ENCODE results near the gene C10orf90. TPM values are rescaled to one million over a fixed set of nuclear protein-coding genes. Genes with fewer than 3 reads are reported as not detected.

Gene C10orf90
- total and polyA plus RNA-seq, 2 donors, result 0.27 to 0.38 TPM

GRCh38 chr10:126392469-126392868 lies 278.0 kb downstream of the C10orf90 start:
- peaks cover 18 to 22% of the 10 kb centered on the region in 2 donors for H3K27me3 ChIP-seq (ENCODE audit: control insufficient read depth in 2 of 2, insufficient read depth in 1 of 2, low read length in 1 of 2)
- H3K4me1 ChIP-seq (ENCODE audit: control insufficient read depth in 2 of 2, insufficient read depth in 2 of 2, low read length in 2 of 2), result no peaks in the 10 kb centered on the region
- no peak overlapping the region for H3K4me3 ChIP-seq (ENCODE audit: low read length in 2 of 2)
- peaks cover 0 to 2% of the 10 kb centered on the region in 2 donors for H3K9me3 ChIP-seq (ENCODE audit: control insufficient read depth in 2 of 2, insufficient read depth in 1 of 2, low read length in 1 of 2)
- H3K36me3 ChIP-seq (ENCODE audit: control insufficient read depth in 2 of 2, insufficient read depth in 2 of 2, low read length in 1 of 2), result no peaks in the 10 kb centered on the region
- no peak overlapping the region for H3K27ac ChIP-seq (ENCODE audit: low read depth in 1 of 2, low read length in 1 of 2)
- 74% methylated on average over 8 of the region's 8 CpGs for WGBS
- no peak for DNase-seq (ENCODE audit: low read depth in 6 of 9, low spot score in 9 of 9)

- no peaks in the 10 kb centered on the region for H3K4me1 ChIP-seq (ENCODE audit: control insufficient read depth in 2 of 2, insufficient read depth in 2 of 2, low read length in 2 of 2)
- 93% methylated on average over 6 of the region's 6 CpGs for WGBS
- no peaks in the 10 kb centered on the region for H3K36me3 ChIP-seq (ENCODE audit: control insufficient read depth in 2 of 2, insufficient read depth in 2 of 2, low read length in 1 of 2)
- peaks cover 0 to 2% of the 10 kb centered on the region in 2 donors for H3K9me3 ChIP-seq (ENCODE audit: control insufficient read depth in 2 of 2, insufficient read depth in 1 of 2, low read length in 1 of 2)
- no peak for DNase-seq (ENCODE audit: low read depth in 6 of 9, low spot score in 9 of 9)
- H3K4me3 ChIP-seq (ENCODE audit: low read length in 2 of 2), result no peak overlapping the region
- no peak overlapping the region for H3K27ac ChIP-seq (ENCODE audit: low read depth in 1 of 2, low read length in 1 of 2)
- peaks cover 22 to 26% of the 10 kb centered on the region in 2 donors for H3K27me3 ChIP-seq (ENCODE audit: control insufficient read depth in 2 of 2, insufficient read depth in 1 of 2, low read length in 1 of 2)
Measured at GRCh38 chr10:126392068-126392467, 278.4 kb downstream of the C10orf90 start.

- no peaks in the 10 kb centered on the region for H3K4me1 ChIP-seq (ENCODE audit: control insufficient read depth in 2 of 2, insufficient read depth in 2 of 2, low read length in 2 of 2)
- DNase-seq (ENCODE audit: low read depth in 6 of 9, low spot score in 9 of 9), result no peak
- no peak overlapping the region for H3K27ac ChIP-seq (ENCODE audit: low read depth in 1 of 2, low read length in 1 of 2)
- WGBS, result 42% methylated on average over 9 of the region's 9 CpGs
- H3K27me3 ChIP-seq (ENCODE audit: control insufficient read depth in 2 of 2, insufficient read depth in 1 of 2, low read length in 1 of 2), result peaks cover 25 to 31% of the 10 kb centered on the region in 2 donors
- H3K9me3 ChIP-seq (ENCODE audit: control insufficient read depth in 2 of 2, insufficient read depth in 1 of 2, low read length in 1 of 2), result peaks cover 0 to 2% of the 10 kb centered on the region in 2 donors
- no peaks in the 10 kb centered on the region for H3K36me3 ChIP-seq (ENCODE audit: control insufficient read depth in 2 of 2, insufficient read depth in 2 of 2, low read length in 1 of 2)
- no peak overlapping the region for H3K4me3 ChIP-seq (ENCODE audit: low read length in 2 of 2)
Measured at GRCh38 chr10:126391192-126391885, 279.2 kb downstream of the C10orf90 start.

DNA sequence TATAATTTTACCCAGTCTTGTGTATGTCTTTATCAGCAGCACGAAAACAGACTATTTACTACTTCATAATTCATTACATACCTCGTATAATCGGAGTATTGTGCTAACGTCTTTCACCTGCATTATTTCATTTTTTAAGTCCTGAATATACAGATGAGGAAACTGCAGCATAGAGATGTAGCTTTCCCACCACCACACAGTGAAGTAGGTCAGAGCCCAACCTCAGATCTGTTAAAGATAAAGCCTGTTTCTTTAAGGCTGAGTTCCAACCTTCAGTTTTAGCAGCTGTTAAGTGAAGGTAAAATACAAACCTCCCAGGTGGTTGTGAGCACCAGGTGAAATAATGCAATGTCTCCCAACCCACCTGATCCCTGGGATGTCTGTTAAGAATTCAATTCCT lies 280.2 kb downstream of the C10orf90 start:
- WGBS, result 89% methylated on average over 4 of the region's 4 CpGs
- Histone ChIP-seq H3K4me3 (ENCODE audit: low read length in 2 of 2) (no peak overlapping the region), H3K36me3 (ENCODE audit: control insufficient read depth in 2 of 2, insufficient read depth in 2 of 2, low read length in 1 of 2) (no peaks in the 10 kb centered on the region), H3K4me1 (ENCODE audit: control insufficient read depth in 2 of 2, insufficient read depth in 2 of 2, low read length in 2 of 2) (no peaks in the 10 kb centered on the region), H3K9me3 (ENCODE audit: control insufficient read depth in 2 of 2, insufficient read depth in 1 of 2, low read length in 1 of 2) (peaks cover 0 to 2% of the 10 kb centered on the region in 2 donors), H3K27ac (ENCODE audit: low read depth in 1 of 2, low read length in 1 of 2) (no peak overlapping the region), H3K27me3 (ENCODE audit: control insufficient read depth in 2 of 2, insufficient read depth in 1 of 2, low read length in 1 of 2) (peaks cover 28 to 36% of the 10 kb centered on the region in 2 donors)
- DNase-seq (ENCODE audit: low read depth in 6 of 9, low spot score in 9 of 9), result no peak

- peaks cover 28 to 36% of the 10 kb centered on the region in 2 donors for H3K27me3 ChIP-seq (ENCODE audit: control insufficient read depth in 2 of 2, insufficient read depth in 1 of 2, low read length in 1 of 2)
- peak in 1 of 9 donors; percentile 7 for DNase-seq (ENCODE audit: low read depth in 6 of 9, low spot score in 9 of 9)
- 4% methylated on average over 124 of the region's 127 CpGs for WGBS
- H3K9me3 ChIP-seq (ENCODE audit: control insufficient read depth in 2 of 2, insufficient read depth in 1 of 2, low read length in 1 of 2), result peaks cover 0 to 2% of the 10 kb centered on the region in 2 donors
- no peaks in the 10 kb centered on the region for H3K36me3 ChIP-seq (ENCODE audit: control insufficient read depth in 2 of 2, insufficient read depth in 2 of 2, low read length in 1 of 2)
- peak within 1 kb of the TSS; percentile 7 to 30 for H3K4me3 ChIP-seq (ENCODE audit: low read length in 2 of 2)
- H3K4me1 ChIP-seq (ENCODE audit: control insufficient read depth in 2 of 2, insufficient read depth in 2 of 2, low read length in 2 of 2), result no peaks in the 10 kb centered on the region
- no peak within 1 kb of the TSS for H3K27ac ChIP-seq (ENCODE audit: low read depth in 1 of 2, low read length in 1 of 2)
Measured at GRCh38 chr10:126387931-126388911, 282.3 kb downstream of the C10orf90 start, which contains the start of gene ADAM12. ADAM12 (minus strand) TSS chr10:126388477; CDS start chr10:126388145, 332 bp downstream.

GRCh38 chr10:126387041-126387921 lies 283.2 kb downstream of the C10orf90 start:
- DNase-seq (ENCODE audit: low read depth in 6 of 9, low spot score in 9 of 9), result peak in 2 of 9 donors; percentile 2 to 21
- Histone ChIP-seq H3K9me3 (ENCODE audit: control insufficient read depth in 2 of 2, insufficient read depth in 1 of 2, low read length in 1 of 2) (peaks cover 0 to 2% of the 10 kb centered on the region in 2 donors), H3K27me3 (ENCODE audit: control insufficient read depth in 2 of 2, insufficient read depth in 1 of 2, low read length in 1 of 2) (peaks cover 28 to 36% of the 10 kb centered on the region in 2 donors), H3K36me3 (ENCODE audit: control insufficient read depth in 2 of 2, insufficient read depth in 2 of 2, low read length in 1 of 2) (no peaks in the 10 kb centered on the region), H3K4me3 (ENCODE audit: low read length in 2 of 2) (peak overlapping the region; percentile 7 to 30), H3K4me1 (ENCODE audit: control insufficient read depth in 2 of 2, insufficient read depth in 2 of 2, low read length in 2 of 2) (no peaks in the 10 kb centered on the region), H3K27ac (ENCODE audit: low read depth in 1 of 2, low read length in 1 of 2) (no peak overlapping the region)
- 3% methylated on average over 50 of the region's 50 CpGs for WGBS

DNA sequence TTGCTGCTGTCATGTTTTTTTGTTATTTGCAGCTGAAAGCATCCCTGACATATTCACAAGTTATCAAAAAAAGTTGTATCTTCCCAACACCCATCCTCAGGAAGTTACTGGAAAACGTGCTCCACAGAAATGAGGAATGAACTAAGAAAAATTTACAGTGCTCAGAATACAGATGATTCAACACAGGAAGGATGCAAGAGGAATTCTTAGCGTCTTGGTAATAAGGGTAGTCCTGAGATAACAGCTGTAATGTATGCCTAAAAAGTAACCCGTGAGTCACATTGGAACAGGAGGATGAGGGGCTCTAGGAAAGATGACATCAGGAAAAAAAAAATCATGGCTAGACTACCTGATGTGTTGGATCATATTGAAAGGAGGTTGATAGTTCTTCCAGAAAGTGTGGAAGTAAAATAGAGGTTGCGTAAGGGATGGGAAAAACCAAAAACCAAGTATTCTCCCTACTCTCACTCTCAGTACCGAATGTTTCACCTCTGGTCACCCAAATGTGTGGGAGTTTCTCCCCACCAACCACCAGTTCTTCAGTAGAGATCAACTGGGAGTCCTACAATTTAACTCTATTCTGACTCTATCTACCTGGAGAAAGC lies 286.1 kb downstream of the C10orf90 start:
- no peak for DNase-seq (ENCODE audit: low read depth in 6 of 9, low spot score in 9 of 9)
- peaks cover 0 to 2% of the 10 kb centered on the region in 2 donors for H3K9me3 ChIP-seq (ENCODE audit: control insufficient read depth in 2 of 2, insufficient read depth in 1 of 2, low read length in 1 of 2)
- WGBS, result 86% methylated on average over 5 of the region's 5 CpGs
- no peaks in the 10 kb centered on the region for H3K4me1 ChIP-seq (ENCODE audit: control insufficient read depth in 2 of 2, insufficient read depth in 2 of 2, low read length in 2 of 2)
- H3K36me3 ChIP-seq (ENCODE audit: control insufficient read depth in 2 of 2, insufficient read depth in 2 of 2, low read length in 1 of 2), result no peaks in the 10 kb centered on the region
- H3K4me3 ChIP-seq (ENCODE audit: low read length in 2 of 2), result no peak overlapping the region
- H3K27me3 ChIP-seq (ENCODE audit: control insufficient read depth in 2 of 2, insufficient read depth in 1 of 2, low read length in 1 of 2), result peaks cover 28 to 30% of the 10 kb centered on the region in 2 donors
- no peak overlapping the region for H3K27ac ChIP-seq (ENCODE audit: low read depth in 1 of 2, low read length in 1 of 2)

DNA sequence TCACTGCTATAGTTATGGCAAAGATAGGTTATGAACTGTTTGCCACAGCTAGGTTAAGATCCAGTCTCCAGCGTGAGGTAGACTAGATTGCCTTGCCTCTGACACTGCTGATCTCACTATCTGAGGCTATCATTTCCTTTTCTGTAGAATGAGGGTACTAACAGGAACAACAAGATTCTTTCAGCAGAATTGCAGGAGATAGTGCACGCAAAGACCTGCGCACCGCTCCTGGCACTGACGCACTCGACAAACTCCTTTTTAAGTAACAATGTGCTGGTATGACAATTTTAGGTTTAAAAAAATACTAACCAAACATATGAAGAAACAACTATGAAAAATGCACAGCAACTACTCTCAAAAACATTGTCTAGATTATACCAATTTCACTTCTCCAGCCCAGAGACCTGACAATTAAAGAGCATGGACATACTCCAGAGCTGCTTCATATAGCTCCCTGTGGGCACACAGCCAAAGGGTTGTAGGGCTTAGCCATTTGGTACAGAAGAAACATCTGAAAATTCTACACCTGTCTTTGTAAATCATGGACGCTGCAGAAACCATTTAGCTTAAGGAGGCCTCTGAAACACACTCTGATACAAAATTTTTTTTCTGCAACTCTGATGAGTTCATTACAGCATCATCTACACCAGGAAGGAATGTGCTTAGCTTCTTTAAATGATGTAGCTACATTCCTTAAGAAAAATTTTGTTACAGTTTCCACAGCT lies 290.0 kb downstream of the C10orf90 start:
- no peaks in the 10 kb centered on the region for H3K9me3 ChIP-seq (ENCODE audit: control insufficient read depth in 2 of 2, insufficient read depth in 1 of 2, low read length in 1 of 2)
- H3K36me3 ChIP-seq (ENCODE audit: control insufficient read depth in 2 of 2, insufficient read depth in 2 of 2, low read length in 1 of 2), result no peaks in the 10 kb centered on the region
- no peak overlapping the region for H3K27ac ChIP-seq (ENCODE audit: low read depth in 1 of 2, low read length in 1 of 2)
- no peak for DNase-seq (ENCODE audit: low read depth in 6 of 9, low spot score in 9 of 9)
- 94% methylated on average over 7 of the region's 7 CpGs for WGBS
- H3K4me3 ChIP-seq (ENCODE audit: low read length in 2 of 2), result no peak overlapping the region
- no peaks in the 10 kb centered on the region for H3K27me3 ChIP-seq (ENCODE audit: control insufficient read depth in 2 of 2, insufficient read depth in 1 of 2, low read length in 1 of 2)
- H3K4me1 ChIP-seq (ENCODE audit: control insufficient read depth in 2 of 2, insufficient read depth in 2 of 2, low read length in 2 of 2), result no peaks in the 10 kb centered on the region

Data from thymus (tissue), 11 donors.